Measurements from ENCODE around the gene SNX24.

The SNX24 gene

GRCh38 chr5:123047706-123048105 is 202.3 kb downstream of the SNX24 start:
- TF ChIP-seq CTCF (IDR thresholded peaks at IDR 0.05; ENCODE audit: low read depth, low read length, missing control alignments): no peak
- H3K4me3 ChIP-seq (replicated peaks; ENCODE audit: low read depth, low read length): no peak overlapping the region
- DNase-seq (ENCODE audit: extremely low read depth, low read depth): no peak

DNA sequence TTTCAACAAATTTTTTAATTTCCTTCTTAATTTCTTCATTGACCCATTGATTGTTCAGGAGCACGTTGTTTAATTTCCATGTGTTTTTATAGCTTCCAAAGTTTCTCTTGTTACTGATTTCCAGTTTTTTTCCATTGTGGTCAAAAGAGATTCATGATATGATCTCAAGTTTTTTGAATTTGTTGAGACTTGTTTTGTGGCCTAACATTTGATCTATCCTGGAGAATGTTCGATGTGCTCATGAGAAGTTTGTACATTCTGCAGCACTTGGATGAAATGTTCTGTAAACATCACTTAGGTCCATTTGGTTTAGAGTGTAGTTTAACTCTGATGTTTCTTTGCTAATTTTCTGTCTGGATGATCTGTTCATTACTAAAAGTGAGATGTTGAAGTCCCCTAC is 205.8 kb downstream of the SNX24 start:
- H3K4me3 ChIP-seq (replicated peaks; ENCODE audit: low read depth, low read length): no peak overlapping the region
- DNase-seq (ENCODE audit: extremely low read depth, low read depth): no peak
- TF ChIP-seq CTCF (IDR thresholded peaks at IDR 0.05; ENCODE audit: low read depth, low read length, missing control alignments): no peak

All from HFF-Myc (cell line).